GM12878 (cell line): ENCODE data around the gene MRPL12. TPM values are rescaled to one million over a fixed set of nuclear protein-coding genes. Genes with fewer than 3 reads are reported as not detected.

Source experiments
- ATAC-seq: fragments of 200-7000 bp; cut with Tn5 transposase; 3 replicates; pipeline ENCODE4 v1.9.1; 2020; ENCODE audit warnings: mild to moderate bottlenecking, moderate library complexity
- BruUV-seq: library from RNA; stranded (reverse); fragments of 400-500 nt; replicated peaks from 2 replicates; lab custom pipeline; 2021; lab: Mats Ljungman, UMichigan
- CTCF ChIA-PET: fragments of 300-600 bp; sonication (Branson Sonifier 250); formaldehyde crosslinking; extraction: SDS; loops from one replicate; lab custom pipeline; 2021; ENCODE audit warnings: inconsistent platforms; lab: Yijun Ruan, JAX
- POLR2A ChIA-PET: fragments of 350-600 bp; formaldehyde crosslinking; extraction: SDS; loops from one replicate; lab custom pipeline; 2021; ENCODE audit warnings: inconsistent platforms; lab: Charles Lee
- RAD21 ChIA-PET: fragments of 300-600 bp; sonication (Branson Sonifier 250); formaldehyde crosslinking; loops from one replicate; lab custom pipeline; 2023; ENCODE audit warnings: antibody characterized with exemption; ENCODE audit not compliant: unreplicated experiment; lab: Charles Lee
- SMC1A ChIA-PET: fragments of 300-600 bp; sonication (Branson Sonifier 250); formaldehyde crosslinking; loops from one replicate; lab custom pipeline; 2023; ENCODE audit not compliant: unreplicated experiment, uncharacterized antibody; lab: Charles Lee
- DNase-seq: peaks from one replicate; pipeline ENCODE4 v3.0.0-alpha.2; 2011; ENCODE audit warnings: low read depth, low spot score
- FAIRE-seq: peaks from 3 replicates; lab custom pipeline; 2011; peaks lifted over from hg19 to GRCh38; lab: Jason Lieb, UNC
- H2AFZ ChIP-seq: 2 replicates; pipeline ENCODE4 v1.6.0; 2011; ENCODE audit warnings: low read depth, low read length, control low read depth; ENCODE audit not compliant: control insufficient read depth
- H3K27ac ChIP-seq: 2 replicates; pipeline ENCODE4 v1.5.1; 2011; ENCODE audit warnings: control low read depth; ENCODE audit not compliant: control insufficient read depth, insufficient read depth
- H3K27me3 ChIP-seq, 2 experiments: replicated peaks in 1 of 2; 2 replicates each; pipeline versions ENCODE4 v1.6.0 to v1.6.1; 2011; ENCODE audit warnings: low read length in 1 of 2; ENCODE audit not compliant: control insufficient read depth in 2 of 2, insufficient read depth in 2 of 2
- H3K36me3 ChIP-seq, 2 experiments: 2 replicates each; pipeline ENCODE4 v1.5.1; 2011; ENCODE audit warnings: low read length in 1 of 2; ENCODE audit not compliant: control insufficient read depth in 2 of 2, insufficient read depth in 2 of 2
- H3K4me1 ChIP-seq: 2 replicates; pipeline ENCODE4 v1.6.1; 2011; ENCODE audit warnings: mild to moderate bottlenecking, low read length, moderate library complexity, mixed read lengths; ENCODE audit not compliant: control insufficient read depth, insufficient read depth
- H3K4me2 ChIP-seq: 2 replicates; pipeline ENCODE4 v1.6.0; 2011; ENCODE audit warnings: control low read depth; ENCODE audit not compliant: control insufficient read depth, insufficient read depth
- H3K4me3 ChIP-seq: fragments of 200-600 bp; sonication (generic); 2 replicates; pipeline ENCODE4 v1.5.1; 2016
- H3K79me2 ChIP-seq: 2 replicates; pipeline ENCODE4 v1.6.0; 2011; ENCODE audit warnings: low read length; ENCODE audit not compliant: control insufficient read depth, insufficient read depth
- H3K9ac ChIP-seq: 2 replicates; pipeline ENCODE4 v1.8.0; 2011; ENCODE audit warnings: low read length, control low read depth, mixed read lengths; ENCODE audit not compliant: control insufficient read depth, insufficient read depth
- H3K9me3 ChIP-seq: replicated peaks from 3 replicates; pipeline ENCODE4 v1.5.1; 2011; ENCODE audit warnings: mild to moderate bottlenecking, low read length; ENCODE audit not compliant: control insufficient read depth, insufficient read depth
- H4K20me1 ChIP-seq: 2 replicates; pipeline ENCODE4 v1.6.0; 2011; ENCODE audit not compliant: control insufficient read depth, insufficient read depth
- ATF7 ChIP-seq: fragments of 450-650 bp; IDR thresholded peaks from 2 replicates; pipeline ENCODE4 v1.6.1; 2016; ENCODE audit warnings: low read depth, mild to moderate bottlenecking
- BCL11A ChIP-seq: IDR thresholded peaks from 2 replicates; pipeline ENCODE4 v1.6.1; 2011; ENCODE audit warnings: low read depth, low read length
- BMI1 ChIP-seq: fragments of 450-650 bp; IDR thresholded peaks from 2 replicates; pipeline ENCODE4 v1.6.1; 2016; ENCODE audit warnings: mild to moderate bottlenecking, moderate library complexity, borderline replicate concordance
- CBX3 ChIP-seq: fragments of 200-600 bp; sonication (generic); IDR thresholded peaks from 2 replicates; pipeline ENCODE4 v1.6.1; 2016; ENCODE audit warnings: low read depth, borderline replicate concordance
- HDAC6 ChIP-seq: fragments of 200-600 bp; sonication (generic); IDR thresholded peaks from one replicate; pipeline ENCODE4 v1.8.0; 2017; ENCODE audit warnings: antibody characterized with exemption; ENCODE audit not compliant: unreplicated experiment
- IRF4 ChIP-seq: IDR thresholded peaks from 2 replicates; pipeline ENCODE4 v1.6.1; 2011; ENCODE audit warnings: low read depth, low read length
- POU2F2 ChIP-seq: IDR thresholded peaks from 3 replicates; pipeline ENCODE4 v1.6.1; 2011; ENCODE audit warnings: low read depth, mild to moderate bottlenecking, low read length, borderline replicate concordance
- RB1 ChIP-seq: fragments of 450-650 bp; formaldehyde crosslinking; IDR thresholded peaks from 2 replicates; pipeline ENCODE4 v1.6.1; 2017; ENCODE audit warnings: mild to moderate bottlenecking, borderline replicate concordance
- RFX5 ChIP-seq: IDR thresholded peaks from 2 replicates; pipeline ENCODE4 v1.6.1; 2011; ENCODE audit warnings: low read depth, low read length, improper control_type of control experiment
- TCF12 ChIP-seq: IDR thresholded peaks from 2 replicates; pipeline ENCODE4 v1.6.1; 2011; ENCODE audit warnings: low read depth, mild to moderate bottlenecking, low read length
- TCF7 ChIP-seq: IDR thresholded peaks from 2 replicates; pipeline ENCODE4 v1.6.1; 2014; ENCODE audit warnings: antibody characterized with exemption, borderline replicate concordance
- ZNF274 ChIP-seq: IDR thresholded peaks from one replicate; pipeline ENCODE4 v1.8.0; 2011; ENCODE audit not compliant: insufficient read length, insufficient read depth
- ZSCAN29 ChIP-seq: fragments of 450-650 bp; IDR thresholded peaks from 2 replicates; pipeline ENCODE4 v1.6.1; 2017; ENCODE audit warnings: mild to moderate bottlenecking, moderate library complexity
- WGBS: methylation state at CpG from one replicate; pipeline ENCODE4 v1.1.6; 2016; ENCODE audit warnings: low lambda C conversion rate; ENCODE audit not compliant: insufficient replicate concordance, insufficient coverage; ENCODE audit errors: missing lambda C conversion rate; 5-methylcytosine and 5-hydroxymethylcytosine counted together
- in situ Hi-C: fragments of 300-500 bp; cut with MboI; formaldehyde crosslinking; loops from 9 replicates; pipeline ENCODE4 v1.14.3; 2018; ENCODE audit warnings: mixed read lengths
- intact Hi-C: fragments of 100-400 bp; cut with micrococcal nuclease; formaldehyde crosslinking; loops from one replicate; pipeline ENCODE4 v1.14.2; 2022; ENCODE audit not compliant: unreplicated experiment
- polyA plus RNA-seq, 11 experiments: library from polyadenylated mRNA; depleted of rRNA in 4 of 11; unstranded in 6 of 11; stranded (reverse) in 5 of 11; fragments of >200 nt; fragmentation: Nextera tagmentation in 4 of 11; fragmentation: Illumina TruSeq in 1 of 11; extraction: Ambion mirVana in 4 of 11; extraction: Trizol in 1 of 11; gene quantifications; 1 replicate in 1 of 11; 2 replicates in 10 of 11; pipeline versions ENCODE4 v1.2.1 to v1.2.3, GENCODE V29; 2011 to 2016; ENCODE audit warnings: inconsistent platforms in 2 of 11, missing spikeins in 2 of 11, low read depth in 1 of 11
- total RNA-seq, 4 experiments: library from RNA; depleted of rRNA in 3 of 4; stranded (reverse); fragments of >200 nt in 3 of 4; fragmentation: Illumina TruSeq in 1 of 4; extraction: Trizol in 1 of 4; gene quantifications; 2 replicates each; pipeline versions ENCODE4 v1.2.1 to v1.2.3, GENCODE V29; 2013 to 2021
- TF ChIP-seq, protein P1 (sequence below): fragments of 450-650 bp; IDR thresholded peaks from 2 replicates; pipeline ENCODE4 v1.6.1; 2017; ENCODE audit warnings: mild to moderate bottlenecking
- TF ChIP-seq, protein P2 (sequence below): fragments of 450-650 bp; IDR thresholded peaks from 2 replicates; pipeline ENCODE4 v1.6.1; 2018; ENCODE audit warnings: mild to moderate bottlenecking, low read depth, moderate library complexity; ENCODE audit not compliant: partially characterized antibody
- TF ChIP-seq, protein P3 (sequence below): fragments of 450-650 bp; formaldehyde crosslinking; IDR thresholded peaks from 2 replicates; pipeline ENCODE4 v1.4.0; 2020; ENCODE audit warnings: mild to moderate bottlenecking, moderate library complexity

The MRPL12 gene
- total and polyA plus RNA-seq, 10 of the 15 experiments (the other 5 are each of a cell fraction or from before 2014, with no cell fraction given): 1.3 to 269 (median 117) TPM

DNA sequence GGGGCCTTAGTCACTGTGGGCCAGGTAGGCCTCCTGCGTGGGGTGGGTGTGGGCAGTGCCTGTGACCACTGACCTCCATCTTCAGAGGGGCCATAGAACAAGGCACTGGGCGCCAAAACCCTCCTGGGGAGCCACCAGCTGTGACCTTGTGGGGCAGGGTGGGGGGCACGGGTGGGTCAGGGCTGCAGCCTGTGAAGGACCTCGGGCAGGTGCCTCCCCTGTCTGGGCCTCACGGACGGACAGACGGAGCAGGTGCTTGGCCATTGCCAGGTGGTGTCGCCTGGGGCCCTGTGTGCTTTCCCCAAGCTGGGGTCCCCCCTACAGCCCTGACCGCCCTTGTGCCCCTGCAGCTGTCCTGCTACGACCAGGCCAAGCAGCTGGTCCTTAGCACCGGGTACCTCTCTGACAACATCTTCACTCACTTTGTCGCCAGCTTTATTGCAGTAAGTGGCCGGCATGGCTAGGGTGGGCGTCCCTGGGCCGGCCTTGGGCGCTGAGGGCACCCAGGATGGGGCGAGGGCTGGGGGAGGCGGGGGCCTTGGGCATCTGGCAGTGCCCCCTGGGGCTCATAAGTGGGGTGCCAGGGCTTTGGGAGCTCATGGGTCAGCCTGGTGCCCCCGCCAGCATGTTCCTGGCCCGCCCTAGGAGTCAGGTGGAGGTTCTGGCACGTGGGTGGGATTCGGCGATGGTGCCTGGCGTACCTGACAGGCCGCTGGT is 14.0 kb downstream of the MRPL12 start:
- H3K79me2 ChIP-seq: peaks cover 17% of the 10 kb centered on the region
- H3K4me3 ChIP-seq: no peak overlapping the region
- SMC1A ChIA-PET: no interaction called here
- H3K4me2 ChIP-seq: no peak overlapping the region
- 92% methylated on average over 24 of the region's 25 CpGs for whole genome bisulfite sequencing
- H3K36me3 ChIP-seq: peaks cover 0 to 4% of the 10 kb centered on the region in 2 experiments; a peak in 2 of 4 replicates
- H4K20me1 ChIP-seq: no peaks in the 10 kb centered on the region
- POLR2A ChIA-PET: no interaction called here
- intact Hi-C loops: no loop called here
- no peak for TF ChIP-seq ZSCAN29
- no peak for TF ChIP-seq RFX5
- no peak for TF ChIP-seq HDAC6
- TF ChIP-seq BMI1: no peak
- TF ChIP-seq TCF7: no peak
- TF ChIP-seq, protein P1, sequence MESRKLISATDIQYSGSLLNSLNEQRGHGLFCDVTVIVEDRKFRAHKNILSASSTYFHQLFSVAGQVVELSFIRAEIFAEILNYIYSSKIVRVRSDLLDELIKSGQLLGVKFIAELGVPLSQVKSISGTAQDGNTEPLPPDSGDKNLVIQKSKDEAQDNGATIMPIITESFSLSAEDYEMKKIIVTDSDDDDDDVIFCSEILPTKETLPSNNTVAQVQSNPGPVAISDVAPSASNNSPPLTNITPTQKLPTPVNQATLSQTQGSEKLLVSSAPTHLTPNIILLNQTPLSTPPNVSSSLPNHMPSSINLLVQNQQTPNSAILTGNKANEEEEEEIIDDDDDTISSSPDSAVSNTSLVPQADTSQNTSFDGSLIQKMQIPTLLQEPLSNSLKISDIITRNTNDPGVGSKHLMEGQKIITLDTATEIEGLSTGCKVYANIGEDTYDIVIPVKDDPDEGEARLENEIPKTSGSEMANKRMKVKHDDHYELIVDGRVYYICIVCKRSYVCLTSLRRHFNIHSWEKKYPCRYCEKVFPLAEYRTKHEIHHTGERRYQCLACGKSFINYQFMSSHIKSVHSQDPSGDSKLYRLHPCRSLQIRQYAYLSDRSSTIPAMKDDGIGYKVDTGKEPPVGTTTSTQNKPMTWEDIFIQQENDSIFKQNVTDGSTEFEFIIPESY: no peak
- no peak for TF ChIP-seq CBX3
- no peak for TF ChIP-seq ATF7
- TF ChIP-seq ZNF274: no peak
- TF ChIP-seq, protein P2, sequence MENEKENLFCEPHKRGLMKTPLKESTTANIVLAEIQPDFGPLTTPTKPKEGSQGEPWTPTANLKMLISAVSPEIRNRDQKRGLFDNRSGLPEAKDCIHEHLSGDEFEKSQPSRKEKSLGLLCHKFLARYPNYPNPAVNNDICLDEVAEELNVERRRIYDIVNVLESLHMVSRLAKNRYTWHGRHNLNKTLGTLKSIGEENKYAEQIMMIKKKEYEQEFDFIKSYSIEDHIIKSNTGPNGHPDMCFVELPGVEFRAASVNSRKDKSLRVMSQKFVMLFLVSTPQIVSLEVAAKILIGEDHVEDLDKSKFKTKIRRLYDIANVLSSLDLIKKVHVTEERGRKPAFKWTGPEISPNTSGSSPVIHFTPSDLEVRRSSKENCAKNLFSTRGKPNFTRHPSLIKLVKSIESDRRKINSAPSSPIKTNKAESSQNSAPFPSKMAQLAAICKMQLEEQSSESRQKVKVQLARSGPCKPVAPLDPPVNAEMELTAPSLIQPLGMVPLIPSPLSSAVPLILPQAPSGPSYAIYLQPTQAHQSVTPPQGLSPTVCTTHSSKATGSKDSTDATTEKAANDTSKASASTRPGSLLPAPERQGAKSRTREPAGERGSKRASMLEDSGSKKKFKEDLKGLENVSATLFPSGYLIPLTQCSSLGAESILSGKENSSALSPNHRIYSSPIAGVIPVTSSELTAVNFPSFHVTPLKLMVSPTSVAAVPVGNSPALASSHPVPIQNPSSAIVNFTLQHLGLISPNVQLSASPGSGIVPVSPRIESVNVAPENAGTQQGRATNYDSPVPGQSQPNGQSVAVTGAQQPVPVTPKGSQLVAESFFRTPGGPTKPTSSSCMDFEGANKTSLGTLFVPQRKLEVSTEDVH: no peak
- TF ChIP-seq BCL11A: no peak
- no peak for TF ChIP-seq RB1
- no peak for TF ChIP-seq POU2F2
- TF ChIP-seq TCF12: no peak
- no peak for TF ChIP-seq IRF4
- TF ChIP-seq, protein P3, sequence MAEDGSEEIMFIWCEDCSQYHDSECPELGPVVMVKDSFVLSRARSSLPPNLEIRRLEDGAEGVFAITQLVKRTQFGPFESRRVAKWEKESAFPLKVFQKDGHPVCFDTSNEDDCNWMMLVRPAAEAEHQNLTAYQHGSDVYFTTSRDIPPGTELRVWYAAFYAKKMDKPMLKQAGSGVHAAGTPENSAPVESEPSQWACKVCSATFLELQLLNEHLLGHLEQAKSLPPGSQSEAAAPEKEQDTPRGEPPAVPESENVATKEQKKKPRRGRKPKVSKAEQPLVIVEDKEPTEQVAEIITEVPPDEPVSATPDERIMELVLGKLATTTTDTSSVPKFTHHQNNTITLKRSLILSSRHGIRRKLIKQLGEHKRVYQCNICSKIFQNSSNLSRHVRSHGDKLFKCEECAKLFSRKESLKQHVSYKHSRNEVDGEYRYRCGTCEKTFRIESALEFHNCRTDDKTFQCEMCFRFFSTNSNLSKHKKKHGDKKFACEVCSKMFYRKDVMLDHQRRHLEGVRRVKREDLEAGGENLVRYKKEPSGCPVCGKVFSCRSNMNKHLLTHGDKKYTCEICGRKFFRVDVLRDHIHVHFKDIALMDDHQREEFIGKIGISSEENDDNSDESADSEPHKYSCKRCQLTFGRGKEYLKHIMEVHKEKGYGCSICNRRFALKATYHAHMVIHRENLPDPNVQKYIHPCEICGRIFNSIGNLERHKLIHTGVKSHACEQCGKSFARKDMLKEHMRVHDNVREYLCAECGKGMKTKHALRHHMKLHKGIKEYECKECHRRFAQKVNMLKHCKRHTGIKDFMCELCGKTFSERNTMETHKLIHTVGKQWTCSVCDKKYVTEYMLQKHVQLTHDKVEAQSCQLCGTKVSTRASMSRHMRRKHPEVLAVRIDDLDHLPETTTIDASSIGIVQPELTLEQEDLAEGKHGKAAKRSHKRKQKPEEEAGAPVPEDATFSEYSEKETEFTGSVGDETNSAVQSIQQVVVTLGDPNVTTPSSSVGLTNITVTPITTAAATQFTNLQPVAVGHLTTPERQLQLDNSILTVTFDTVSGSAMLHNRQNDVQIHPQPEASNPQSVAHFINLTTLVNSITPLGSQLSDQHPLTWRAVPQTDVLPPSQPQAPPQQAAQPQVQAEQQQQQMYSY (CRISPR knock-in tag): no peak
- TF ChIP-seq, all 136 proteins: peak for 0
- DNase-seq: no peak
- ChIA-PET CTCF (no interaction called here), RAD21 (no interaction called here)
- BruUV-seq: no TSS peak
- Histone ChIP-seq H3K27me3 (no peaks in the 10 kb centered on the region), H3K27ac (no peak overlapping the region), H3K9me3 (no peaks in the 10 kb centered on the region), H3K9ac (no peak overlapping the region), H3K4me1 (0 out of 2 replicates have a peak, but pooled peaks cover 4% of the 10 kb centered on the region), H2AFZ (no peak overlapping the region)
- no peak for FAIRE-seq
- ATAC-seq: no peak
- in situ Hi-C loops: loop anchor here (5.0 kb wide), 1 partner anchor 105 kb away; no protein-coding TSS in a partner anchor
